Activated B cell treated with CpG ODN at 0.5 μM for 24 hours (primary cell): Measurements from ENCODE around the gene BCAS3. TPM values are rescaled to one million over a fixed set of nuclear protein-coding genes. Genes with fewer than 3 reads are reported as not detected.

Source experiments
- ATAC-seq: fragments of 200-7000 bp; cut with Tn5 transposase; one replicate; pipeline ENCODE4 v1.10.0; 2021; ENCODE audit warnings: low read depth, mild to moderate bottlenecking, moderate library complexity
- CTCF ChIA-PET: fragments of 350-600 bp; sonication (Branson Sonifier 250); formaldehyde crosslinking; loops from one replicate; lab custom pipeline; 2021; ENCODE audit warnings: antibody characterized with exemption; lab: Charles Lee
- POLR2A ChIA-PET: fragments of 350-600 bp; sonication (Branson Sonifier 250); formaldehyde crosslinking; loops from one replicate; lab custom pipeline; 2021; ENCODE audit warnings: antibody characterized with exemption; lab: Charles Lee
- DNase-seq: peaks from one replicate; pipeline ENCODE4 v3.0.0; 2022
- H3K27ac Mint-ChIP-seq: one replicate; pipeline ENCODE4 v1.8.0; 2020; ENCODE audit warnings: mixed read lengths
- H3K27me3 Mint-ChIP-seq: one replicate; pipeline ENCODE4 v1.8.0; 2021; ENCODE audit warnings: mixed read lengths
- H3K36me3 Mint-ChIP-seq: one replicate; pipeline ENCODE4 v1.8.0; 2021; ENCODE audit warnings: low read depth, mixed read lengths
- H3K4me1 Mint-ChIP-seq: one replicate; pipeline ENCODE4 v1.8.0; 2021; ENCODE audit warnings: mixed read lengths
- H3K4me3 Mint-ChIP-seq: one replicate; pipeline ENCODE4 v1.8.0; 2020; ENCODE audit warnings: mild to moderate bottlenecking, mixed read lengths
- H3K9me3 Mint-ChIP-seq: one replicate; pipeline ENCODE4 v1.8.0; 2020; ENCODE audit warnings: mixed read lengths
- intact Hi-C: fragments of 100-400 bp; cut with micrococcal nuclease; formaldehyde crosslinking; loops from one replicate; pipeline ENCODE4 v1.15.1; 2024
- total RNA-seq: library from RNA; stranded (reverse); gene quantifications from 2 replicates; pipeline ENCODE4 v1.2.3, GENCODE V29; 2022
- TF ChIP-seq, protein P1 (sequence below): fragments of 200-600 bp; IDR thresholded peaks from one replicate; pipeline ENCODE4 v1.8.0; 2022; ENCODE audit warnings: antibody characterized with exemption, mild to moderate bottlenecking

Gene BCAS3
- total RNA-seq, 1 donor from 2014 or later, result 37.5 TPM

DNA sequence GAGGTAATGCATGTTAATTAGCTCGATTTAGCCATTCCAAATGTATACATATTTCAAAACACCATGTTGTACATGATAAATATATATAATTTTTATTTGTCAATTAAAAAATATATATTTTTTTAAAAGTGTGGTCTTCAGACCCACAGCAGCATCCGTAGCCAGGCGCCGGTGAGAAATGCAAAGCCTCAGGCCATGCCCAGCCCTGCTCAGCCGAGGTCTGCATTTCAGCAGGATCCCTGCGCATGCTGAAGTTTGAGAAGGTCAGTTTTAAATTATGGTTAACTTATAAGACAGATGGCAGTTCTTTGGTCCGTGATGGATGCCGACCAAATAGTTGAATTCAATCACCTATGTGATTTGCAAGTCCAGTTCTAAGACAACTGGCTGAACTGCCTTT, 694.0 kb downstream of the BCAS3 start:
- Mint-ChIP-seq H3K27me3 (no peaks in the 10 kb centered on the region), H3K27ac (no peak overlapping the region), H3K4me3 (no peak overlapping the region), H3K9me3 (no peaks in the 10 kb centered on the region), H3K4me1 (peaks cover 11% of the 10 kb centered on the region), H3K36me3 (no peaks in the 10 kb centered on the region)
- DNase-seq (no peak), ATAC-seq (no peak)
- intact Hi-C loops, result no loop called here
- POLR2A ChIA-PET, result no interaction called here
- TF ChIP-seq, protein P1, sequence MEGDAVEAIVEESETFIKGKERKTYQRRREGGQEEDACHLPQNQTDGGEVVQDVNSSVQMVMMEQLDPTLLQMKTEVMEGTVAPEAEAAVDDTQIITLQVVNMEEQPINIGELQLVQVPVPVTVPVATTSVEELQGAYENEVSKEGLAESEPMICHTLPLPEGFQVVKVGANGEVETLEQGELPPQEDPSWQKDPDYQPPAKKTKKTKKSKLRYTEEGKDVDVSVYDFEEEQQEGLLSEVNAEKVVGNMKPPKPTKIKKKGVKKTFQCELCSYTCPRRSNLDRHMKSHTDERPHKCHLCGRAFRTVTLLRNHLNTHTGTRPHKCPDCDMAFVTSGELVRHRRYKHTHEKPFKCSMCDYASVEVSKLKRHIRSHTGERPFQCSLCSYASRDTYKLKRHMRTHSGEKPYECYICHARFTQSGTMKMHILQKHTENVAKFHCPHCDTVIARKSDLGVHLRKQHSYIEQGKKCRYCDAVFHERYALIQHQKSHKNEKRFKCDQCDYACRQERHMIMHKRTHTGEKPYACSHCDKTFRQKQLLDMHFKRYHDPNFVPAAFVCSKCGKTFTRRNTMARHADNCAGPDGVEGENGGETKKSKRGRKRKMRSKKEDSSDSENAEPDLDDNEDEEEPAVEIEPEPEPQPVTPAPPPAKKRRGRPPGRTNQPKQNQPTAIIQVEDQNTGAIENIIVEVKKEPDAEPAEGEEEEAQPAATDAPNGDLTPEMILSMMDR, result no peak
- CTCF ChIA-PET, result no interaction called here

DNA sequence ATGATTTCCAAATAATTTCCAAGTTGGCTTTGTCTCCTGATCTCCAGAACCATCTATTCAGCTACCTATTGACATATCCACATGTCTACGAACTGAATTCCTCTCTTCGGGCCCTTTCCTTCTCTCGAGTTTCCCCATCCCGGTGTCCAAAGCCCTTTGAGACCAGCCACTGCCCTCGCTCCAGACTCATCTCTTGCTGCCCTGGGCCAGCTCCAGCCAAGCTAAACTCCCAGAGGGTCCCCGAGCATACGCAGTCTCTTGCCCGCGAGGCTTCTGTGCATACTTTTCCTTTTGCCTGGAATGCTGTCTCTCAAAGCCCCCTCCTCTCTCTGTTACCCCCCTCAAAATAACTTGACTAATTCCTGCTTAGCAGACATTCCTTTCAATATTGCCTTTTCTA, 694.8 kb downstream of the BCAS3 start:
- no peaks in the 10 kb centered on the region for H3K36me3 Mint-ChIP-seq
- H3K27me3 Mint-ChIP-seq, result no peaks in the 10 kb centered on the region
- DNase-seq (no peak), ATAC-seq (no peak)
- TF ChIP-seq, protein P1, result no peak
- H3K27ac Mint-ChIP-seq, result no peak overlapping the region
- intact Hi-C loops, result no loop called here
- H3K4me3 Mint-ChIP-seq, result no peak overlapping the region
- H3K9me3 Mint-ChIP-seq, result no peaks in the 10 kb centered on the region
- H3K4me1 Mint-ChIP-seq, result peaks cover 11% of the 10 kb centered on the region
- ChIA-PET POLR2A (no interaction called here), CTCF (no interaction called here)

DNA sequence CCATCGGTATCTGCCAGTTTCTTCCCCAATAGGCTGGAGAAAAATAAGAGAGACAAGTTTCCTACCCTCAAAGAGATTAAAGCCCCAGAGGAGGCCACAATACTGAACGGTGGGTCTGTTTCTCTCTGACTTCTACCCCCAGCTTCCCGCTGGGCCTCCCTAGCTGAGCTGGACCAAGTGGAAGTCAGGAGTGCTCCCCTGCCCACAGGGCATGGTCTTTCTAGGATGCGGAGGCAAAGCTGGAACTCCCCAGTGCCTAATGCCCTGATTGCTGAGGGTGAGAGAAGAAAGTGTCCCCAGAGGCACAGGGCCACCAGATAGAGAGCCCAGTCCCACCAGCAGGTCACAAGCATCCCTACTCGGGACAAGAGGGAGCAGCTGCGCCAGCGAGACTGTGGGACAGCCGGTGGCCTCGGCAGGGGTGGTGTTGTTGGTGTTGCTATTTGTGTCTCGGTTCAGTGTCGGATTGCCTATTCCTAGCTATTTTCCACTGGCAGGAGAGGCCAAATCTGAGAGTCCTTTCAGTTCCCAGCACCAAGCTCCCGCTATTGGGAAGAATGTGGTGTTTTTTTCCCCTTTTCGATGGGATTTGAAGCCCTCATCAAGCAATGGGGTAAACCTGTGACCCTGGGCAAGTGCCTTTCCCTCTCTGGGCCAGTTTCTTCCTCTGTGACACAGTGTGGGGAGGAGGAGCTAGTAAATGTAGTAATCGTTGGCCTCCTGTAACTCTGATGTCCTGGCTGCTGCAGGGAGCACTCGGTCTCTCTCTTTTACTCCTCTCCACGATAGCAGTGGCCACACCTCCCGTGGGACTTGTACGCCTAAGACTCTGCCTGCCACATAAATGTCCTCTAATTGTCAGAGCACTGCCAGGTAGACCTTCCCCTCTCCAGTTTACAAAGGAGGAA, 699.5 kb downstream of the BCAS3 start:
- TF ChIP-seq, protein P1, result no peak
- Mint-ChIP-seq H3K4me1 (peaks cover 11% of the 10 kb centered on the region), H3K36me3 (peaks cover 1% of the 10 kb centered on the region), H3K27me3 (no peaks in the 10 kb centered on the region), H3K27ac (no peak overlapping the region), H3K9me3 (no peaks in the 10 kb centered on the region), H3K4me3 (no peak overlapping the region)
- POLR2A ChIA-PET, result no interaction called here
- intact Hi-C loops, result no loop called here
- ATAC-seq (no peak), DNase-seq (no peak)
- CTCF ChIA-PET, result no interaction called here

DNA sequence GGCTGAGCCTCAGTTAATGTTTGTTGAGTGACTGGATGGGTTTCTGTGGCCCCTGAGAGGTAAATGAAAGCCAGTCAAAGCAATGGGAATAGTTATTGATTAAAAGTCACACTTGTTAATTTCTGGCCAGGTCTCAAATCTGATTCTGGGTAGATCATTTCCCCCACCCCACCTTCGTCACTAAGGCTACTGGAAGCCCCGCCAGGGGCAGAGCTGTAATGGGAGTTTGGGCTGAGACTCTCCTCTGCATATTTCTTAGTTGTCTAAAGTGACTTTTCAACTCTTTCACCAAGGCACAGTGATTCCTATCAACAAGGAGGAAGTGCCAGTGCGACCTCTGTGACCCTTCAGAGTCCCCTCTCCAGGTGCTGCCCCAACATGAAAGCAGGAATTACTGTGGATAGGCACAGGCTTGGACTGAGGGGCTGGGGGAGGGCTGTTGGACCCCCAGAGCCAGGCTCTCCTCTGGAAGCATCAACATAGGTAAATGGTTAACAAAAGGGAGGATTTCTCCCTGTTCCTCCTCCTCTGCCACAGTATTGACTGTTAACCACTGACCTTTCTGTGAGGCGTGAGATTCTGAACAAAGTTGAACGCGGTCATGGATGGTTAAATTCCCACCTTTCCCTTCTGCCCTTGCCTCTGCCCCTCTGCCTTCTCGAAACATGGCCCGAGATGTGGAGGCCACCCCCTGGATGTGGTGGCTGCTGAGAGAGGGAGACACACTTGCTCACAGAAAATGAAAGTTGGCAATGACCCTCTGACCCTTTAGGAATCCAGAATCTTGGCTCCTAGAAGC, 701.2 kb downstream of the BCAS3 start:
- TF ChIP-seq, protein P1, result no peak
- no peaks in the 10 kb centered on the region for H3K9me3 Mint-ChIP-seq
- CTCF ChIA-PET, result no interaction called here
- intact Hi-C loops, result no loop called here
- POLR2A ChIA-PET, result no interaction called here
- no peak overlapping the region for H3K4me3 Mint-ChIP-seq
- H3K27ac Mint-ChIP-seq, result no peak overlapping the region
- ATAC-seq, result no peak
- H3K4me1 Mint-ChIP-seq, result peaks cover 5% of the 10 kb centered on the region
- peaks cover 1% of the 10 kb centered on the region for H3K36me3 Mint-ChIP-seq
- DNase-seq, result no peak
- no peaks in the 10 kb centered on the region for H3K27me3 Mint-ChIP-seq
